Endothelial cell of umbilical vein (primary cell): Measurements from ENCODE around the gene CDH11. TPM values are rescaled to one million over a fixed set of nuclear protein-coding genes. Genes with fewer than 3 reads are reported as not detected.

ENCODE experiments used
- BruUV-seq: library from RNA; stranded (reverse); fragments of 400-500 nt; replicated peaks from 2 replicates; lab custom pipeline; 2021; lab: Mats Ljungman, UMichigan
- CTCF ChIA-PET: fragments of 300-600, 350-600 bp; sonication (Branson Sonifier 250); formaldehyde crosslinking; loops from one replicate; lab custom pipeline; 2021; ENCODE audit warnings: antibody characterized with exemption, inconsistent platforms; lab: Charles Lee
- POLR2A ChIA-PET: fragments of 300-600, 350-600 bp; sonication (Branson Sonifier 250); formaldehyde crosslinking; loops from one replicate; lab custom pipeline; 2021; ENCODE audit warnings: antibody characterized with exemption, inconsistent platforms; lab: Charles Lee
- DNase-seq: peaks from one replicate; pipeline ENCODE4 v3.0.0-alpha.2; 2011; ENCODE audit warnings: low read depth, low spot score
- FAIRE-seq: peaks from 2 replicates; lab custom pipeline; 2011; peaks lifted over from hg19 to GRCh38; lab: Jason Lieb, UNC
- H2AFZ ChIP-seq: 2 replicates; pipeline ENCODE4 v1.6.0; 2012; ENCODE audit warnings: low read depth, low read length, control low read depth, inconsistent platforms
- H3K27ac ChIP-seq: 2 replicates; pipeline ENCODE4 v1.5.1; 2011; ENCODE audit warnings: low read depth, mild to moderate bottlenecking, control low read depth, low read length, moderate library complexity; ENCODE audit not compliant: insufficient read depth
- H3K27me3 ChIP-seq, 2 experiments: 2 replicates each; pipeline versions ENCODE4 v1.6.0 to v1.6.1; 2011; ENCODE audit warnings: low read length in 2 of 2, mixed read lengths in 1 of 2; ENCODE audit not compliant: control insufficient read depth in 2 of 2, insufficient read depth in 2 of 2
- H3K36me3 ChIP-seq, 2 experiments: 2 replicates in 1 of 2; 3 replicates in 1 of 2; pipeline ENCODE4 v1.5.1; 2011; ENCODE audit warnings: low read length in 2 of 2, mild to moderate bottlenecking in 1 of 2, moderate library complexity in 1 of 2; ENCODE audit not compliant: control insufficient read depth in 2 of 2, insufficient read depth in 2 of 2; ENCODE audit errors: extremely low read depth in 1 of 2
- H3K4me1 ChIP-seq: 3 replicates; pipeline ENCODE4 v1.5.1; 2011; ENCODE audit warnings: mild to moderate bottlenecking, low read length; ENCODE audit not compliant: control insufficient read depth, insufficient read depth; ENCODE audit errors: extremely low read depth
- H3K4me2 ChIP-seq: 2 replicates; pipeline ENCODE4 v1.6.1; 2011; ENCODE audit warnings: low read length, control low read depth, mixed read lengths; ENCODE audit not compliant: insufficient read depth
- H3K4me3 ChIP-seq, 3 experiments: fragments of 200-600 bp in 1 of 3; sonication (generic), shearing (Covaris generic) in 1 of 3; replicated peaks in 1 of 3; 2 replicates each; pipeline ENCODE4 v1.5.1; 2011 to 2016; ENCODE audit warnings: control low read depth in 3 of 3, low read length in 3 of 3, mild to moderate bottlenecking in 2 of 3, inconsistent platforms in 1 of 3, low read depth in 1 of 3, moderate library complexity in 1 of 3; ENCODE audit not compliant: insufficient read depth in 1 of 3
- H3K79me2 ChIP-seq: 2 replicates; pipeline ENCODE4 v1.6.0; 2012; ENCODE audit warnings: low read length, inconsistent platforms; ENCODE audit not compliant: control insufficient read depth, insufficient read depth
- H3K9ac ChIP-seq: replicated peaks from 2 replicates; pipeline ENCODE3; 2011; ENCODE audit warnings: low read length, control low read depth; ENCODE audit not compliant: insufficient read depth; ENCODE audit errors: extremely low read depth
- H3K9me1 ChIP-seq: replicated peaks from 3 replicates; pipeline ENCODE4 v1.6.0; 2011; ENCODE audit warnings: mild to moderate bottlenecking, low read length; ENCODE audit not compliant: control insufficient read depth, insufficient read depth; ENCODE audit errors: extremely low read depth
- H3K9me3 ChIP-seq: replicated peaks from 2 replicates; pipeline ENCODE4 v1.5.1; 2012; ENCODE audit warnings: low read length, inconsistent platforms; ENCODE audit not compliant: control insufficient read depth, insufficient read depth
- H4K20me1 ChIP-seq: replicated peaks from 2 replicates; pipeline ENCODE3; 2011; ENCODE audit warnings: mild to moderate bottlenecking, low read length; ENCODE audit not compliant: control insufficient read depth, insufficient read depth; ENCODE audit errors: extremely low read depth
- CTCF ChIP-seq, 2 donors: IDR thresholded peaks; 1 replicate in 1 of 2; 2 replicates in 1 of 2; pipeline ENCODE4 v1.5.1; 2011; ENCODE audit warnings: low read length in 2 of 2, mild to moderate bottlenecking in 2 of 2, moderate library complexity in 2 of 2, control low read depth in 1 of 2, inconsistent platforms in 1 of 2, low read depth in 1 of 2; ENCODE audit not compliant: insufficient read depth in 1 of 2; ENCODE audit errors: extremely low read depth in 1 of 2
- EZH2 ChIP-seq: IDR thresholded peaks from 2 replicates; pipeline ENCODE4 v1.6.1; 2012; ENCODE audit warnings: borderline replicate concordance, low read depth, mild to moderate bottlenecking, moderate library complexity, low read length, inconsistent platforms; ENCODE audit not compliant: severe bottlenecking
- FOS ChIP-seq: IDR thresholded peaks from 2 replicates; pipeline ENCODE4 v1.6.1; 2011; ENCODE audit warnings: mild to moderate bottlenecking, low read length, moderate library complexity, borderline replicate concordance; ENCODE audit not compliant: insufficient read depth
- GATA2 ChIP-seq: IDR thresholded peaks from 2 replicates; pipeline ENCODE4 v1.7.0; 2011; ENCODE audit warnings: low read depth, mild to moderate bottlenecking, moderate library complexity, mixed read lengths, low read length; ENCODE audit not compliant: insufficient read length, insufficient read depth
- JUN ChIP-seq: IDR thresholded peaks from 2 replicates; pipeline ENCODE4 v1.6.1; 2011; ENCODE audit warnings: borderline replicate concordance, low read depth; ENCODE audit not compliant: insufficient read length, insufficient read depth
- MAX ChIP-seq: IDR thresholded peaks from 2 replicates; pipeline ENCODE4 v1.6.1; 2011; ENCODE audit not compliant: insufficient read depth, insufficient read length
- MYC ChIP-seq: IDR thresholded peaks from one replicate; pipeline ENCODE4 v1.6.1; 2011; ENCODE audit warnings: mild to moderate bottlenecking, low read depth, low read length
- POLR2A ChIP-seq: IDR thresholded peaks from 2 replicates; pipeline ENCODE4 v1.6.1; 2012; ENCODE audit warnings: low read depth, mild to moderate bottlenecking, control low read depth, low read length
- POLR2AphosphoS5 ChIP-seq: IDR thresholded peaks from 2 replicates; pipeline ENCODE4 v1.6.1; 2012; ENCODE audit warnings: low read depth, mild to moderate bottlenecking, control low read depth, low read length, moderate library complexity; ENCODE audit not compliant: insufficient read depth
- dilution Hi-C: fragments of 300-500 bp; cut with MboI; formaldehyde crosslinking; loops from one replicate; pipeline ENCODE4 v1.15.0; 2019; ENCODE audit warnings: low sequenced_read_pairs; ENCODE audit not compliant: extremely low pct_ligation_motif_present
- intact Hi-C: fragments of 100-400 bp; cut with micrococcal nuclease; formaldehyde crosslinking; loops from one replicate; pipeline ENCODE4 v1.10.0; 2022
- polyA plus RNA-seq, 4 experiments: library from polyadenylated mRNA; depleted of rRNA in 3 of 4; stranded (reverse) in 3 of 4; unstranded in 1 of 4; fragments of >200 nt; gene quantifications; 2 replicates each; pipeline versions ENCODE4 v1.2.1 to v1.2.3, GENCODE V29; 2011 to 2012; ENCODE audit warnings: missing spikeins in 1 of 4
- total RNA-seq: library from RNA; stranded (reverse); gene quantifications from 2 replicates; pipeline ENCODE4 v1.2.3, GENCODE V29; 2021

Gene CDH11
- total and polyA plus RNA-seq, 2 donors (not counting 3 experiments of a cell fraction or from before 2014, with no cell fraction given), result 30.4 to 32.7 TPM

- FAIRE-seq (no peak), DNase-seq (no peak)
- TF ChIP-seq POLR2AphosphoS5, result no peak
- TF ChIP-seq JUN, result no peak
- TF ChIP-seq CTCF (IDR thresholded peaks at IDR 0.05; ENCODE audit: extremely low read depth in 1 of 2, insufficient read depth in 1 of 2, low read depth in 1 of 2, low read length in 2 of 2), result no peak
- Histone ChIP-seq H2AFZ (no peak overlapping the region), H3K27ac (no peak overlapping the region), H3K4me1 (peaks cover 5% of the 10 kb centered on the region), H3K9me1 (no peaks in the 10 kb centered on the region), H3K36me3 (no peaks in the 10 kb centered on the region), H3K27me3 (no peaks in the 10 kb centered on the region), H3K9me3 (no peaks in the 10 kb centered on the region), H3K79me2 (no peaks in the 10 kb centered on the region), H4K20me1 (no peaks in the 10 kb centered on the region), H3K4me3 (no peak overlapping the region), H3K4me2 (no peak overlapping the region), H3K9ac (no peak overlapping the region)
- CTCF ChIA-PET, result no interaction called here
- dilution Hi-C loops, result no loop called here
- intact Hi-C loops, result no loop called here
- BruUV-seq, result no TSS peak
- POLR2A ChIA-PET, result no interaction called here
Observed at GRCh38 chr16:64997121-64997520, 124.7 kb downstream of the CDH11 start.

- H3K9me3 ChIP-seq, result no peaks in the 10 kb centered on the region
- FAIRE-seq (no peak), DNase-seq (no peak)
- no peak overlapping the region for H2AFZ ChIP-seq
- no peak overlapping the region for H3K4me3 ChIP-seq
- H3K4me2 ChIP-seq, result no peak overlapping the region
- intact Hi-C loops, result no loop called here
- no peaks in the 10 kb centered on the region for H3K79me2 ChIP-seq
- no peaks in the 10 kb centered on the region for H3K27me3 ChIP-seq
- no peak overlapping the region for H3K27ac ChIP-seq
- BruUV-seq, result no TSS peak
- no peaks in the 10 kb centered on the region for H3K4me1 ChIP-seq
- H3K9me1 ChIP-seq, result no peaks in the 10 kb centered on the region
- ChIA-PET POLR2A (no interaction called here), CTCF (no interaction called here)
- TF ChIP-seq POLR2AphosphoS5, result no peak
- no peak for TF ChIP-seq MYC
- TF ChIP-seq CTCF (IDR thresholded peaks at IDR 0.05; ENCODE audit: extremely low read depth in 1 of 2, insufficient read depth in 1 of 2, low read depth in 1 of 2, low read length in 2 of 2), result no peak
- no peak for TF ChIP-seq GATA2
- no peak for TF ChIP-seq JUN
- no peak for TF ChIP-seq POLR2A
- TF ChIP-seq FOS, result no peak
- no peak for TF ChIP-seq MAX
- TF ChIP-seq EZH2, result no peak
- H3K36me3 ChIP-seq, result no peaks in the 10 kb centered on the region
- no peaks in the 10 kb centered on the region for H4K20me1 ChIP-seq
- H3K9ac ChIP-seq, result no peak overlapping the region
- dilution Hi-C loops, result no loop called here
Observed at GRCh38 chr16:64996641-64997040, 125.2 kb downstream of the CDH11 start.
